GM12878 (cell line): ENCODE results near the gene TIMP2. TPM values are rescaled to one million over a fixed set of nuclear protein-coding genes. Genes with fewer than 3 reads are reported as not detected.

Experiments used
- ATAC-seq: fragments of 200-7000 bp; cut with Tn5 transposase; 3 replicates; pipeline ENCODE4 v1.9.1; 2020; ENCODE audit warnings: mild to moderate bottlenecking, moderate library complexity
- BruUV-seq: library from RNA; stranded (reverse); fragments of 400-500 nt; replicated peaks from 2 replicates; lab custom pipeline; 2021; lab: Mats Ljungman, UMichigan
- CTCF ChIA-PET: fragments of 300-600 bp; sonication (Branson Sonifier 250); formaldehyde crosslinking; extraction: SDS; loops from one replicate; lab custom pipeline; 2021; ENCODE audit warnings: inconsistent platforms; lab: Yijun Ruan, JAX
- POLR2A ChIA-PET: fragments of 350-600 bp; formaldehyde crosslinking; extraction: SDS; loops from one replicate; lab custom pipeline; 2021; ENCODE audit warnings: inconsistent platforms; lab: Charles Lee
- RAD21 ChIA-PET: fragments of 300-600 bp; sonication (Branson Sonifier 250); formaldehyde crosslinking; loops from one replicate; lab custom pipeline; 2023; ENCODE audit warnings: antibody characterized with exemption; ENCODE audit not compliant: unreplicated experiment; lab: Charles Lee
- SMC1A ChIA-PET: fragments of 300-600 bp; sonication (Branson Sonifier 250); formaldehyde crosslinking; loops from one replicate; lab custom pipeline; 2023; ENCODE audit not compliant: unreplicated experiment, uncharacterized antibody; lab: Charles Lee
- DNase-seq: peaks from one replicate; pipeline ENCODE4 v3.0.0-alpha.2; 2011; ENCODE audit warnings: low read depth, low spot score
- FAIRE-seq: peaks from 3 replicates; lab custom pipeline; 2011; peaks lifted over from hg19 to GRCh38; lab: Jason Lieb, UNC
- H2AFZ ChIP-seq: 2 replicates; pipeline ENCODE4 v1.6.0; 2011; ENCODE audit warnings: low read depth, low read length, control low read depth; ENCODE audit not compliant: control insufficient read depth
- H3K27ac ChIP-seq: 2 replicates; pipeline ENCODE4 v1.5.1; 2011; ENCODE audit warnings: control low read depth; ENCODE audit not compliant: control insufficient read depth, insufficient read depth
- H3K27me3 ChIP-seq, 2 experiments: replicated peaks in 1 of 2; 2 replicates each; pipeline versions ENCODE4 v1.6.0 to v1.6.1; 2011; ENCODE audit warnings: low read length in 1 of 2; ENCODE audit not compliant: control insufficient read depth in 2 of 2, insufficient read depth in 2 of 2
- H3K36me3 ChIP-seq, 2 experiments: 2 replicates each; pipeline ENCODE4 v1.5.1; 2011; ENCODE audit warnings: low read length in 1 of 2; ENCODE audit not compliant: control insufficient read depth in 2 of 2, insufficient read depth in 2 of 2
- H3K4me1 ChIP-seq: 2 replicates; pipeline ENCODE4 v1.6.1; 2011; ENCODE audit warnings: mild to moderate bottlenecking, low read length, moderate library complexity, mixed read lengths; ENCODE audit not compliant: control insufficient read depth, insufficient read depth
- H3K4me2 ChIP-seq: 2 replicates; pipeline ENCODE4 v1.6.0; 2011; ENCODE audit warnings: control low read depth; ENCODE audit not compliant: control insufficient read depth, insufficient read depth
- H3K4me3 ChIP-seq: fragments of 200-600 bp; sonication (generic); 2 replicates; pipeline ENCODE4 v1.5.1; 2016
- H3K79me2 ChIP-seq: 2 replicates; pipeline ENCODE4 v1.6.0; 2011; ENCODE audit warnings: low read length; ENCODE audit not compliant: control insufficient read depth, insufficient read depth
- H3K9ac ChIP-seq: 2 replicates; pipeline ENCODE4 v1.8.0; 2011; ENCODE audit warnings: low read length, control low read depth, mixed read lengths; ENCODE audit not compliant: control insufficient read depth, insufficient read depth
- H3K9me3 ChIP-seq: replicated peaks from 3 replicates; pipeline ENCODE4 v1.5.1; 2011; ENCODE audit warnings: mild to moderate bottlenecking, low read length; ENCODE audit not compliant: control insufficient read depth, insufficient read depth
- H4K20me1 ChIP-seq: 2 replicates; pipeline ENCODE4 v1.6.0; 2011; ENCODE audit not compliant: control insufficient read depth, insufficient read depth
- BRCA1 ChIP-seq: IDR thresholded peaks from 2 replicates; pipeline ENCODE4 v1.6.1; 2011; ENCODE audit warnings: low read depth, low read length, improper control_type of control experiment
- HDAC6 ChIP-seq: fragments of 200-600 bp; sonication (generic); IDR thresholded peaks from one replicate; pipeline ENCODE4 v1.8.0; 2017; ENCODE audit warnings: antibody characterized with exemption; ENCODE audit not compliant: unreplicated experiment
- NR2F1 ChIP-seq: fragments of 450-650 bp; conservative IDR thresholded peaks from 2 replicates; pipeline ENCODE4 v1.6.1; 2017; ENCODE audit warnings: mild to moderate bottlenecking
- POLR2AphosphoS2 ChIP-seq: IDR thresholded peaks from 2 replicates; pipeline ENCODE4 v1.6.1; 2011; ENCODE audit warnings: low read depth, mild to moderate bottlenecking, low read length, improper control_type of control experiment, moderate library complexity
- STAT3 ChIP-seq: IDR thresholded peaks from 2 replicates; pipeline ENCODE4 v1.6.1; 2011; ENCODE audit warnings: low read depth, low read length, improper control_type of control experiment
- ZNF217 ChIP-seq: fragments of 450-650 bp; IDR thresholded peaks from 2 replicates; pipeline ENCODE4 v1.6.1; 2017; ENCODE audit warnings: antibody characterized with exemption, mild to moderate bottlenecking
- WGBS: methylation state at CpG from one replicate; pipeline ENCODE4 v1.1.6; 2016; ENCODE audit warnings: low lambda C conversion rate; ENCODE audit not compliant: insufficient replicate concordance, insufficient coverage; ENCODE audit errors: missing lambda C conversion rate; 5-methylcytosine and 5-hydroxymethylcytosine counted together
- in situ Hi-C: fragments of 300-500 bp; cut with MboI; formaldehyde crosslinking; loops from 9 replicates; pipeline ENCODE4 v1.14.3; 2018; ENCODE audit warnings: mixed read lengths
- intact Hi-C: fragments of 100-400 bp; cut with micrococcal nuclease; formaldehyde crosslinking; loops from one replicate; pipeline ENCODE4 v1.14.2; 2022; ENCODE audit not compliant: unreplicated experiment
- polyA plus RNA-seq, 11 experiments: library from polyadenylated mRNA; depleted of rRNA in 4 of 11; unstranded in 6 of 11; stranded (reverse) in 5 of 11; fragments of >200 nt; fragmentation: Nextera tagmentation in 4 of 11; fragmentation: Illumina TruSeq in 1 of 11; extraction: Ambion mirVana in 4 of 11; extraction: Trizol in 1 of 11; gene quantifications; 1 replicate in 1 of 11; 2 replicates in 10 of 11; pipeline versions ENCODE4 v1.2.1 to v1.2.3, GENCODE V29; 2011 to 2016; ENCODE audit warnings: inconsistent platforms in 2 of 11, missing spikeins in 2 of 11, low read depth in 1 of 11
- total RNA-seq, 4 experiments: library from RNA; depleted of rRNA in 3 of 4; stranded (reverse); fragments of >200 nt in 3 of 4; fragmentation: Illumina TruSeq in 1 of 4; extraction: Trizol in 1 of 4; gene quantifications; 2 replicates each; pipeline versions ENCODE4 v1.2.1 to v1.2.3, GENCODE V29; 2013 to 2021
- TF ChIP-seq, protein P1 (sequence below): fragments of 450-650 bp; formaldehyde crosslinking; IDR thresholded peaks from 2 replicates; pipeline ENCODE4 v1.5.0; 2022; ENCODE audit warnings: mild to moderate bottlenecking, missing genetic modification characterization

TIMP2 gene
- total and polyA plus RNA-seq, 10 of the 15 experiments (the other 5 are each of a cell fraction or from before 2014, with no cell fraction given) = 0.03 to 0.41 (median 0.04) TPM; not detected in 7

DNA sequence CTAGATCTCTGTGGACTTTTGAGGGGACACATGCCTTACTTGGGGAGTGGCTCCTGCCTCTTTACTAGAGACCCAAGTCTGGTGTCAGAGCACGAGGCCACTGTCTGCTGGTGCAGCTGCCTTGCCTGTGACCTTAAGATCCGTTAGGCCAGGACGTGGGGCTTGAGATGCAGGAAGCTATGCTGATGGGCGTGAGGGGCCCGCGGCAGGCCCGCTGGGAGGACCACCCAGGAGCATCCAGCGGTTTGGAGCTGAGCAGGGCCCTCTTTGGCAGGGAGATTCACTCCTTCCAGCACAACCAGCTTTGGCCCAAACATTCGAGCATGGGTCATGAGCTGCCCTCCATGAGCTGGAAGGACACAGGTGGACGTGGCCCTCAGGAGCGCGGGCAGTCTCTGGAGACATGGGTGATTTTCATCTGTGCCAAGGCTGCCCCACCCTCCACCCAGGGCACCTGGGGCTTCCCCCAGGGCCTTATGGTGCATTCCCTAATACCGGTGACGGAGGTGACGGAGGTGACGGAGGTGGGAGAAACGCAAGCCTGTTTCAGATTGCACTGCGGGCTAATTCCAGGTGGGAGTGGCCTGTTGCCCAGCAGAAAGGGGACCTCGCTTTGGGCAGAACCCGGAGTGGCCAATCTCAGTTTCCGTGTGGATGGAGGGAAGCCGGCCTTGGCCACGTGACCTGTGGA lies 41.9 kb upstream of the TIMP2 start:
- Histone ChIP-seq H3K36me3 (no peaks in the 10 kb centered on the region), H3K27me3 (no peaks in the 10 kb centered on the region), H3K4me2 (no peak overlapping the region), H3K9ac (no peak overlapping the region), H3K4me1 (peaks cover 6% of the 10 kb centered on the region), H3K27ac (no peak overlapping the region), H3K4me3 (no peak overlapping the region), H2AFZ (no peak overlapping the region), H3K79me2 (no peaks in the 10 kb centered on the region), H3K9me3 (no peaks in the 10 kb centered on the region), H4K20me1 (no peaks in the 10 kb centered on the region; the same call in 1 of the 2 replicates)
- no peak for TF ChIP-seq ZNF217
- FAIRE-seq (no peak), ATAC-seq (no peak), DNase-seq (no peak)
- ChIA-PET RAD21 (no interaction called here), CTCF (interaction anchor here (4.3 kb wide), 1 partner anchor 101 kb away, joined by 24 read pairs; no protein-coding TSS in a partner anchor), POLR2A (no interaction called here), SMC1A (interaction anchor here (0.7 kb wide), 1 partner anchor 46 kb away, joined by 3 read pairs; no protein-coding TSS in a partner anchor)
- WGBS = 50% methylated on average over 23 of the region's 23 CpGs
- intact Hi-C loops = no loop called here
- no TSS peak for BruUV-seq
- in situ Hi-C loops = loop anchor here (5.0 kb wide), 1 partner anchor 105 kb away; no protein-coding TSS in a partner anchor

DNA sequence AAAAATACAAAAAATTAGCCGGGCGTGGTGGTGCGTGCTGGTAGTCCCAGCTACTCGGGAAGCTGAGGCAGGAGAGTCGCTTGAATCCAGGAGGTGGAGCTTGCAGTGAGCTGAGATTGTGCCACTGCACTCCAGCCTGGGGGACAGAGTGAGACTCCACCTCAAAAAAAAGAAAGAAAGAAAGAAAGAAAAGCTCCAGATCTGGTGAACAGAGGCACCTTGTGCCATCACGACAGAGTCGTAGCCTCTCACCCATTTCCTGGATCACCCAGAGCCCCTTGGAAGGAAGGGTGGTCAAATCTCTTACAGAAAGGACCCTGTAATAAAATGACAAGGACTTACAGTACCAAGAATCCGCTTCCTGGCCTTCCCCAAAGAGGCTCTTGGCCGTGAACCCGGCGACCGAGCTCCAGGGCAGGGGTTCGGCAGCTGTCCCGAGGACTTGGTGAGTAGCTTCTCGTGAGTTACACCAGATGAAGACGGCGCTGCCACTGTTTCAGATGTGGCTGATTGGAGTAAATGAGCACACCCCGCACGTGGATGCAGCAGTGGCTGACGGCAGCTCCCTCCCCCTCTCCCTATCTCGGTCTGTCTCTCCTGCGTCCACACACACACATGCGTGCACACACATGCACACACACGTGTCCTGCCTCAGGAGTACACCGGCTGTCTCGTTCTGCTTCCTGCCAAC lies 41.1 kb upstream of the TIMP2 start:
- Histone ChIP-seq H3K9ac (no peak overlapping the region), H3K4me2 (no peak overlapping the region), H3K27ac (no peak overlapping the region), H3K9me3 (no peaks in the 10 kb centered on the region), H3K4me1 (peaks cover 6% of the 10 kb centered on the region), H2AFZ (no peak overlapping the region), H3K79me2 (no peaks in the 10 kb centered on the region), H3K36me3 (no peaks in the 10 kb centered on the region), H4K20me1 (no peaks in the 10 kb centered on the region; the same call in 1 of the 2 replicates), H3K27me3 (no peaks in the 10 kb centered on the region), H3K4me3 (no peak overlapping the region)
- no TSS peak for BruUV-seq
- FAIRE-seq (no peak), ATAC-seq (no peak), DNase-seq (no peak)
- POLR2A ChIA-PET = no interaction called here
- SMC1A ChIA-PET = interaction anchor here (1.5 kb wide), 1 partner anchor 469 kb away, joined by 4 read pairs; no protein-coding TSS in a partner anchor
- RAD21 ChIA-PET = interaction anchor here (0.8 kb wide), 1 partner anchor 101 kb away, joined by 3 read pairs; no protein-coding TSS in a partner anchor
- CTCF ChIA-PET = interaction anchor here (1.4 to 4.3 kb wide), 3 partner anchors 100 to 122 kb away, joined by 3 to 24 read pairs (median 4); no protein-coding TSS in a partner anchor
- intact Hi-C loops = no loop called here
- in situ Hi-C loops = loop anchor here (5.0 kb wide), 1 partner anchor 104 kb away; no protein-coding TSS in a partner anchor
- WGBS = 62% methylated on average over 26 of the region's 26 CpGs
- TF ChIP-seq STAT3 (no peak), NR2F1 (no peak), BRCA1 (no peak), HDAC6 (no peak), POLR2AphosphoS2 (no peak)
- TF ChIP-seq, protein P1, sequence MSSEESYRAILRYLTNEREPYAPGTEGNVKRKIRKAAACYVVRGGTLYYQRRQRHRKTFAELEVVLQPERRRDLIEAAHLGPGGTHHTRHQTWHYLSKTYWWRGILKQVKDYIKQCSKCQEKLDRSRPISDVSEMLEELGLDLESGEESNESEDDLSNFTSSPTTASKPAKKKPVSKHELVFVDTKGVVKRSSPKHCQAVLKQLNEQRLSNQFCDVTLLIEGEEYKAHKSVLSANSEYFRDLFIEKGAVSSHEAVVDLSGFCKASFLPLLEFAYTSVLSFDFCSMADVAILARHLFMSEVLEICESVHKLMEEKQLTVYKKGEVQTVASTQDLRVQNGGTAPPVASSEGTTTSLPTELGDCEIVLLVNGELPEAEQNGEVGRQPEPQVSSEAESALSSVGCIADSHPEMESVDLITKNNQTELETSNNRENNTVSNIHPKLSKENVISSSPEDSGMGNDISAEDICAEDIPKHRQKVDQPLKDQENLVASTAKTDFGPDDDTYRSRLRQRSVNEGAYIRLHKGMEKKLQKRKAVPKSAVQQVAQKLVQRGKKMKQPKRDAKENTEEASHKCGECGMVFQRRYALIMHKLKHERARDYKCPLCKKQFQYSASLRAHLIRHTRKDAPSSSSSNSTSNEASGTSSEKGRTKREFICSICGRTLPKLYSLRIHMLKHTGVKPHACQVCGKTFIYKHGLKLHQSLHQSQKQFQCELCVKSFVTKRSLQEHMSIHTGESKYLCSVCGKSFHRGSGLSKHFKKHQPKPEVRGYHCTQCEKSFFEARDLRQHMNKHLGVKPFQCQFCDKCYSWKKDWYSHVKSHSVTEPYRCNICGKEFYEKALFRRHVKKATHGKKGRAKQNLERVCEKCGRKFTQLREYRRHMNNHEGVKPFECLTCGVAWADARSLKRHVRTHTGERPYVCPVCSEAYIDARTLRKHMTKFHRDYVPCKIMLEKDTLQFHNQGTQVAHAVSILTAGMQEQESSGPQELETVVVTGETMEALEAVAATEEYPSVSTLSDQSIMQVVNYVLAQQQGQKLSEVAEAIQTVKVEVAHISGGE (CRISPR knock-in tag) = no peak
